ENCODE measurements around the gene GIPR.

The GIPR gene

GRCh38 chr19:45640849-45641273 lies 27.2 kb upstream of the GIPR start:
- DNase-seq (ENCODE audit: low spot score) = peak; percentile 43
- Mint-ChIP-seq H3K27me3 (ENCODE audit: low read depth) (no peaks in the 10 kb centered on the region), H3K27ac (peak overlapping the region; percentile 98), H3K9me3 (no peaks in the 10 kb centered on the region), H3K36me3 (ENCODE audit: low read depth) (peaks cover 11% of the 10 kb centered on the region), H3K4me3 (peak overlapping the region; percentile 85), H3K4me1 (ENCODE audit: low read depth) (peaks cover 38% of the 10 kb centered on the region)

- Mint-ChIP-seq H3K27ac (peak overlapping the region; percentile 98), H3K27me3 (ENCODE audit: low read depth) (no peaks in the 10 kb centered on the region), H3K9me3 (no peaks in the 10 kb centered on the region), H3K4me3 (peak overlapping the region; percentile 85), H3K36me3 (ENCODE audit: low read depth) (peaks cover 11% of the 10 kb centered on the region), H3K4me1 (ENCODE audit: low read depth) (peaks cover 43% of the 10 kb centered on the region)
- DNase-seq (ENCODE audit: low spot score) = peak; percentile 88
Observed at GRCh38 chr19:45641274-45642105, 26.5 kb upstream of the GIPR start.

GRCh38 chr19:45643024-45643926 lies 24.7 kb upstream of the GIPR start:
- H3K9me3 Mint-ChIP-seq = no peaks in the 10 kb centered on the region
- H3K36me3 Mint-ChIP-seq (ENCODE audit: low read depth) = peaks cover 11% of the 10 kb centered on the region

GRCh38 chr19:45643927-45644771 lies 23.9 kb upstream of the GIPR start:
- H3K36me3 Mint-ChIP-seq (ENCODE audit: low read depth) = peaks cover 8% of the 10 kb centered on the region
- no peaks in the 10 kb centered on the region for H3K9me3 Mint-ChIP-seq
- no peak for DNase-seq (ENCODE audit: low spot score)
- H3K27me3 Mint-ChIP-seq (ENCODE audit: low read depth) = no peaks in the 10 kb centered on the region
- peak overlapping the region; percentile 66 for H3K4me3 Mint-ChIP-seq
- no peak overlapping the region for H3K27ac Mint-ChIP-seq
- H3K4me1 Mint-ChIP-seq (ENCODE audit: low read depth) = peaks cover 37% of the 10 kb centered on the region

More at GRCh38 chr19:45643024-45643926, 24.7 kb upstream of the GIPR start:
- Mint-ChIP-seq H3K27me3 (ENCODE audit: low read depth) (no peaks in the 10 kb centered on the region), H3K27ac (peak overlapping the region; percentile 93), H3K4me1 (ENCODE audit: low read depth) (peaks cover 40% of the 10 kb centered on the region), H3K4me3 (peak overlapping the region; percentile 66)
- DNase-seq (ENCODE audit: low spot score) = peak; percentile 94

- peaks cover 34% of the 10 kb centered on the region for H3K4me1 Mint-ChIP-seq (ENCODE audit: low read depth)
- H3K4me3 Mint-ChIP-seq = peak overlapping the region; percentile 92
- H3K9me3 Mint-ChIP-seq = no peaks in the 10 kb centered on the region
- H3K36me3 Mint-ChIP-seq (ENCODE audit: low read depth) = peaks cover 8% of the 10 kb centered on the region
- DNase-seq (ENCODE audit: low spot score) = no peak
- H3K27ac Mint-ChIP-seq = peak overlapping the region; percentile 85
- no peaks in the 10 kb centered on the region for H3K27me3 Mint-ChIP-seq (ENCODE audit: low read depth)
Observed at GRCh38 chr19:45645068-45645630, 22.9 kb upstream of the GIPR start.

GRCh38 chr19:45645631-45646344 lies 22.2 kb upstream of the GIPR start:
- DNase-seq (ENCODE audit: low spot score) = peak; percentile 86
- H3K4me3 Mint-ChIP-seq = peak overlapping the region; percentile 92
- H3K9me3 Mint-ChIP-seq = no peaks in the 10 kb centered on the region
- H3K4me1 Mint-ChIP-seq (ENCODE audit: low read depth) = peaks cover 31% of the 10 kb centered on the region
- H3K27me3 Mint-ChIP-seq (ENCODE audit: low read depth) = no peaks in the 10 kb centered on the region
- peaks cover 6% of the 10 kb centered on the region for H3K36me3 Mint-ChIP-seq (ENCODE audit: low read depth)
- H3K27ac Mint-ChIP-seq = peak overlapping the region; percentile 85

- H3K4me3 Mint-ChIP-seq = peak overlapping the region; percentile 92
- no peaks in the 10 kb centered on the region for H3K27me3 Mint-ChIP-seq (ENCODE audit: low read depth)
- no peak for DNase-seq (ENCODE audit: low spot score)
- H3K9me3 Mint-ChIP-seq = no peaks in the 10 kb centered on the region
- peaks cover under 1% of the 10 kb centered on the region for H3K36me3 Mint-ChIP-seq (ENCODE audit: low read depth)
- peaks cover 26% of the 10 kb centered on the region for H3K4me1 Mint-ChIP-seq (ENCODE audit: low read depth)
- peak overlapping the region; percentile 85 for H3K27ac Mint-ChIP-seq
Observed at GRCh38 chr19:45646345-45646698, 21.7 kb upstream of the GIPR start.

GRCh38 chr19:45650722-45651121 lies 17.3 kb upstream of the GIPR start:
- H3K36me3 Mint-ChIP-seq (ENCODE audit: low read depth) = no peaks in the 10 kb centered on the region
- peaks cover 7% of the 10 kb centered on the region for H3K4me1 Mint-ChIP-seq (ENCODE audit: low read depth)
- no peaks in the 10 kb centered on the region for H3K27me3 Mint-ChIP-seq (ENCODE audit: low read depth)
- no peaks in the 10 kb centered on the region for H3K9me3 Mint-ChIP-seq
- H3K27ac Mint-ChIP-seq = no peak overlapping the region
- no peak for DNase-seq (ENCODE audit: low spot score)
- no peak overlapping the region for H3K4me3 Mint-ChIP-seq

GRCh38 chr19:45653634-45654033 lies 14.4 kb upstream of the GIPR start:
- no peaks in the 10 kb centered on the region for H3K27me3 Mint-ChIP-seq (ENCODE audit: low read depth)

GRCh38 chr19:45655073-45655472 lies 12.9 kb upstream of the GIPR start:
- no peaks in the 10 kb centered on the region for H3K9me3 Mint-ChIP-seq
- no peak overlapping the region for H3K27ac Mint-ChIP-seq
- no peak overlapping the region for H3K4me3 Mint-ChIP-seq
- H3K27me3 Mint-ChIP-seq (ENCODE audit: low read depth) = no peaks in the 10 kb centered on the region
- H3K36me3 Mint-ChIP-seq (ENCODE audit: low read depth) = no peaks in the 10 kb centered on the region
- DNase-seq (ENCODE audit: low spot score) = no peak
- H3K4me1 Mint-ChIP-seq (ENCODE audit: low read depth) = no peaks in the 10 kb centered on the region

More at GRCh38 chr19:45653634-45654033, 14.4 kb upstream of the GIPR start:
- H3K4me1 Mint-ChIP-seq (ENCODE audit: low read depth) = no peaks in the 10 kb centered on the region
- no peaks in the 10 kb centered on the region for H3K36me3 Mint-ChIP-seq (ENCODE audit: low read depth)
- no peak for DNase-seq (ENCODE audit: low spot score)
- no peaks in the 10 kb centered on the region for H3K9me3 Mint-ChIP-seq
- H3K4me3 Mint-ChIP-seq = no peak overlapping the region
- H3K27ac Mint-ChIP-seq = no peak overlapping the region

GRCh38 chr19:45657520-45658167 lies 10.4 kb upstream of the GIPR start:
- no peak overlapping the region for H3K27ac Mint-ChIP-seq
- H3K36me3 Mint-ChIP-seq (ENCODE audit: low read depth) = no peaks in the 10 kb centered on the region
- peaks cover 7% of the 10 kb centered on the region for H3K27me3 Mint-ChIP-seq (ENCODE audit: low read depth)
- DNase-seq (ENCODE audit: low spot score) = no peak
- H3K9me3 Mint-ChIP-seq = no peaks in the 10 kb centered on the region
- no peak overlapping the region for H3K4me3 Mint-ChIP-seq
- H3K4me1 Mint-ChIP-seq (ENCODE audit: low read depth) = no peaks in the 10 kb centered on the region

- H3K4me1 Mint-ChIP-seq (ENCODE audit: low read depth) = peaks cover 3% of the 10 kb centered on the region
- no peak for DNase-seq (ENCODE audit: low spot score)
- H3K27ac Mint-ChIP-seq = no peak overlapping the region
- H3K9me3 Mint-ChIP-seq = no peaks in the 10 kb centered on the region
- H3K4me3 Mint-ChIP-seq = no peak overlapping the region
- no peaks in the 10 kb centered on the region for H3K36me3 Mint-ChIP-seq (ENCODE audit: low read depth)
- peaks cover 7% of the 10 kb centered on the region for H3K27me3 Mint-ChIP-seq (ENCODE audit: low read depth)
Observed at GRCh38 chr19:45659096-45659729, 8.8 kb upstream of the GIPR start.
